Lower lobe of right lung (tissue), 2 donors: Measurements from ENCODE around the gene CDKL4. TPM values are rescaled to one million over a fixed set of nuclear protein-coding genes. Genes with fewer than 3 reads are reported as not detected.
"Not testable (repeated sequence)": the region's sequence is repeated elsewhere in the genome, so short reads cannot be mapped to it uniquely, and the experiment has no call there.

Source experiments
- ATAC-seq, 2 donors: fragments of 200-7000 bp; cut with Tn5 transposase; one replicate each; pipeline ENCODE4 v1.9.1; 2020 to 2022; ENCODE audit warnings: mild to moderate bottlenecking in 2 of 2, moderate library complexity in 2 of 2
- DNase-seq: peaks from one replicate; pipeline ENCODE4 v3.0.0-alpha.2; 2020
- H3K27ac ChIP-seq: fragments of 200-600 bp; one replicate; pipeline ENCODE4 v1.8.0; 2022
- H3K27me3 ChIP-seq: fragments of 200-600 bp; one replicate; pipeline ENCODE4 v1.8.0; 2022; ENCODE audit warnings: low read depth
- H3K36me3 ChIP-seq: fragments of 200-600 bp; one replicate; pipeline ENCODE4 v1.8.0; 2022; ENCODE audit warnings: mild to moderate bottlenecking
- H3K4me1 ChIP-seq: fragments of 200-600 bp; one replicate; pipeline ENCODE4 v1.8.0; 2022
- H3K4me3 ChIP-seq: fragments of 200-600 bp; one replicate; pipeline ENCODE4 v1.8.0; 2022; ENCODE audit warnings: mild to moderate bottlenecking
- H3K9me3 ChIP-seq: fragments of 200-600 bp; one replicate; pipeline ENCODE4 v1.8.0; 2022
- intact Hi-C: fragments of 100-400 bp; cut with DNase I; formaldehyde crosslinking; loops from one replicate; pipeline ENCODE4 v1.11.0; 2022
- total RNA-seq: library from RNA; stranded (reverse); fragmentation: NEBNext Ultra II Directional; extraction: Animal tissue kit (Norgen Biotek cat#: 25700); gene quantifications from one replicate; pipeline ENCODE4 v1.2.1, GENCODE V29; 2021
- TF ChIP-seq, protein P1 (sequence below): fragments of 200-600 bp; IDR thresholded peaks from one replicate; pipeline ENCODE4 v1.8.0; 2022; ENCODE audit warnings: antibody characterized with exemption, mild to moderate bottlenecking
- donor health status: DM: no; HTN: yes; CAD: no; lungs with severe emphysema.

The CDKL4 gene
- total RNA-seq, 1 donor from 2014 or later, result 1.7 TPM

DNA sequence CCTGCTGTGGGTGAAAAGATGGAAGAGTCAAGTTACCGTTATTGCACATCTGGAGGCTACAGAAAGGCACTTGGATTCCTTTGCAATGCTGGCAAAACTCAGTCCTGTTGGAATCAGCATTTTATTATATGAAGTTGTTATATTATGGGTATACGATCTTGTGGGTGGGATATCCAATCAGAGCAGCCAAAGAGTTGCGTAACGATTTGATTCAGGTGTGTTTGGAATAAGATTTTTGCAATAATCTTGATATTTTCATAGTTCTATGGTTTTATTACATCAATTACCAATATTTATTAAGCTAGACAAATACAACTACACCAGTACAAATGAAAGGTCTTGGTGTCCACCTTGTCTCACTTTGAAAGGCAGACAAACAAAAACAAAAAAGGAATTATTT lies 65.0 kb downstream of the CDKL4 start:
- DNase-seq (no peak), ATAC-seq (no peak)
- TF ChIP-seq, protein P1, sequence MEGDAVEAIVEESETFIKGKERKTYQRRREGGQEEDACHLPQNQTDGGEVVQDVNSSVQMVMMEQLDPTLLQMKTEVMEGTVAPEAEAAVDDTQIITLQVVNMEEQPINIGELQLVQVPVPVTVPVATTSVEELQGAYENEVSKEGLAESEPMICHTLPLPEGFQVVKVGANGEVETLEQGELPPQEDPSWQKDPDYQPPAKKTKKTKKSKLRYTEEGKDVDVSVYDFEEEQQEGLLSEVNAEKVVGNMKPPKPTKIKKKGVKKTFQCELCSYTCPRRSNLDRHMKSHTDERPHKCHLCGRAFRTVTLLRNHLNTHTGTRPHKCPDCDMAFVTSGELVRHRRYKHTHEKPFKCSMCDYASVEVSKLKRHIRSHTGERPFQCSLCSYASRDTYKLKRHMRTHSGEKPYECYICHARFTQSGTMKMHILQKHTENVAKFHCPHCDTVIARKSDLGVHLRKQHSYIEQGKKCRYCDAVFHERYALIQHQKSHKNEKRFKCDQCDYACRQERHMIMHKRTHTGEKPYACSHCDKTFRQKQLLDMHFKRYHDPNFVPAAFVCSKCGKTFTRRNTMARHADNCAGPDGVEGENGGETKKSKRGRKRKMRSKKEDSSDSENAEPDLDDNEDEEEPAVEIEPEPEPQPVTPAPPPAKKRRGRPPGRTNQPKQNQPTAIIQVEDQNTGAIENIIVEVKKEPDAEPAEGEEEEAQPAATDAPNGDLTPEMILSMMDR, result no peak
- no peak overlapping the region for H3K4me3 ChIP-seq
- H3K4me1 ChIP-seq, result no peaks in the 10 kb centered on the region
- H3K27me3 ChIP-seq, result no peaks in the 10 kb centered on the region
- H3K27ac ChIP-seq, result no peak overlapping the region
- intact Hi-C loops, result no loop called here
- no peaks in the 10 kb centered on the region for H3K36me3 ChIP-seq
- no peaks in the 10 kb centered on the region for H3K9me3 ChIP-seq

DNA sequence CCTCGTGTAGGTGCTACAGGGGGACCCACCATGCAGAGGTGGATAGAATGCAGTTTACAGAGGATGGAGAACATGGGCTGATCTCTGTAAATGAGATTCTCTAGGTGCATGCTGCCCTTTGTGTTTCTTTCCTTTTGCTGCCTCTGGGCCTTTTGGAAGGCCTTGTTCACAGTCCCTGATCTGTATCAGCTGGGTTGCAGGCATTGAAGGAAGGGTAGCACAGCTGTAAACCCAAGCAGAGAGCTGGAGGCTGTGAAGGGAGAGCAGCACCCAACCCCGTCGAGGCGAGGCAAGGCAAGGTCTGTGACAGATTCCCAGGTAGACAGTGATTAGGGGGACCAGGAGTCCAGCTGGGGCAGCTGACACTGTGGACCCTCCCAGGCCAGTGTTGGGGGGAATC lies 66.8 kb downstream of the CDKL4 start:
- Histone ChIP-seq H3K36me3 (no peaks in the 10 kb centered on the region), H3K9me3 (no peaks in the 10 kb centered on the region), H3K27ac (no peak overlapping the region), H3K27me3 (no peaks in the 10 kb centered on the region), H3K4me3 (no peak overlapping the region), H3K4me1 (no peaks in the 10 kb centered on the region)
- no peak for ATAC-seq
- TF ChIP-seq, protein P1, result no peak
- intact Hi-C loops, result no loop called here
- no peak for DNase-seq

DNA sequence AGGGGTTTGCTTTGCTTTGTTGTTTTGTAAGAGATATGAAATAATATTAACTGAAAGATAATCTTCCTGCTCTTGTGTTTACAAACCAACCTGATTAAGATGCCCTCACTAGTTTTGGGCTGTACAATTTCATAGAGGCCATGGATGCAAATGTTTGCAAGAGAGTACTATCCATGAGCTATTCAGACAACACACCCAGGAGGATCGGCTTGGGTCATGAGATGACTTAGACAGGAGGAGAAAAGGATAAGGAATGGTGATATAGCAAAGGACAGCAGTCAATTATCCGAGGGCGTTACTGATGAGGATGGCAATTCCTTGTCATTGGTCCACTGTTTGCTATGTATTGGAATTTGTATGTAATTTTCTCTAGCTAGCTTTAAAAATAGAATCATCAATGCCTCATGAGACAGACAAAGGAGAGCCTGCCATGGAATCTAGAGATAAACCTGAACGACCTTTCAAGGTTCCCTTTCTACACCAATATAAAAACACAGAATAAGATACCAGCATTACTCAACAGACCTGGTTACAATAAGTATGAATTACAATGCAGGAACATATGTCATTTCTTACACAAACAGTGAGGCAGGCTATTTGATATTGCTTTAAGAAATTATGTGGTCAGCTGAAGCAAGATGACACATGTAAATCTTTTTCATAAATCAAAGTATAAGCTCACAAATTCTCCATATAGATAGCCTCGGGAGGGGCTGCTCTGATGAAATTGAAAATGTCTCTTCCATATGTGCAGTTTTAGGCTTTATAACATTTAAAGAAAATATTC lies 68.6 kb downstream of the CDKL4 start:
- TF ChIP-seq, protein P1, result no peak
- Histone ChIP-seq H3K27me3 (no peaks in the 10 kb centered on the region), H3K9me3 (no peaks in the 10 kb centered on the region), H3K4me3 (no peak overlapping the region), H3K36me3 (no peaks in the 10 kb centered on the region), H3K4me1 (no peaks in the 10 kb centered on the region), H3K27ac (no peak overlapping the region)
- ATAC-seq (no peak), DNase-seq (no peak)
- intact Hi-C loops, result no loop called here

DNA sequence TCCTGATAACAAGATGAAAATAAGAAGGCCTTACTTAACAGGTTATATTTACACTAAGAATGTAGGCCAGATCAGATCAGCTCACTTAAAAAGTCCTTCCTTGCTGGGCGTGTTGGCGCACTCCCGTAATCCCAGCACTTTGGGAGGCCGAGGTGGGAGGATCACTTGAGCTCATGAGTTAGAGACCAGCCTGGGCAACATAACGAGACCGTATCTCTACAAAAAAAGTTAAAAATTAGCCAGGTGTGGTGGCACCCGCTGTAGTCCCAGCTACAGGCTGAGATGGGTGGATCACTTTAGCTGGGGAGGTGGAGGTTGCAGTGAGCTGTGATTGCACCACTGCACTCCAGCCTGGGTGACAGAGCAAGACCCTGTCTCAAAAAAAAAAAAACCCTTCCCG lies 69.7 kb downstream of the CDKL4 start:
- intact Hi-C loops, result no loop called here
- ATAC-seq (no peak), DNase-seq (no peak)
- TF ChIP-seq, protein P1, result no peak
- Histone ChIP-seq H3K9me3 (no peaks in the 10 kb centered on the region), H3K36me3 (no peaks in the 10 kb centered on the region), H3K4me1 (no peaks in the 10 kb centered on the region), H3K27me3 (no peaks in the 10 kb centered on the region), H3K4me3 (no peak overlapping the region), H3K27ac (no peak overlapping the region)

DNA sequence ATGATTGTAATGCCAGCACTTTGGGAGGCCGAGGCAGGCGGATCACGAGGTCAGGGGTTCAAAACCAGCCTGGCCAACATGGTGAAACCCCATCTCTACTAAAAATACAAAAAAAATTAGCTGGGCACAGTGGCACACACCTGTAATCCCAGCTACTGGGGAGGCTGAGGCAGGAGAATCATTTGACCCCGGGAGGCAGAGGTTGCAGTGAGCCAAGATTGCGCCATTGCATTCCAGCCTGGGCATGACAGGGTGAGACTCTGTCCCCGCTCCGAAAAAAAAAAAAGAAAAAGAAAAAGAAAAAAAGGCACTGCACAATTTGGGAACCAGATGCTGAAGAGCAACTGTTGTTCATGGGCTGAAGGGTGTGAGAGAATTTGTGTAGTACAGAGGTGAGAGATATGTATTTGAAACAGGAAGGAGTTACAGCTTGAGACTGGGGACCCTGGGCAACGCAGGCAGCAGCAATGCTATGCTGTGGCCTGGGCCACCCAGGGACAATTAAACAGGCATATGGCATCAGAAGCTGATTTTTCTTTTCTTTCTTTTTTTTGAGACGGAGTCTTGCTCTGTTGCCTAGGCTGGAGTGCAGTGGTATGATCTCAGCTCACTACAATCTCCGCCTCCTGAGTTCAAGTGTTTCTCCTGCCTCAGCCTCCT lies 71.6 kb downstream of the CDKL4 start:
- H3K27me3 ChIP-seq, H3K36me3 ChIP-seq, DNase-seq, H3K27ac ChIP-seq, ATAC-seq, H3K4me1 ChIP-seq, intact Hi-C loops, H3K4me3 ChIP-seq, H3K9me3 ChIP-seq: not testable (repeated sequence)

DNA sequence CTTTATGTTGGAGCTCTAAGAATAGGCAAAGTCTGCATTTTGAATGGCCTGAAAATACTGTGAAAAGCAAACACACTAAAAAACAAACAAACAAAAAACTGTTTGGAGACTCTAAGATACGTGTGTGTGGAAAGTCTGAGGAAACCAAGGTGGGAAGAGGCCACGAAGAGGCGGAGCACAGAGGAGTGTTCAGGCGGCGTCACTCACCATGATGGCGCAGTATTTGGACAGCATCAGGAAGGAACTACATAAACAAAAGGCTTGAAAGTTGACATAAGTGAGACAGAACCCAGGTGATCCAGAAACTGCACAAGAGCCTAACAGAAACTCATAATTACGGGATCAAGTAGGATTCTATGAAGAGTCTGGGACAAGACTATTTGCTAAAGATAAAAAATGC lies 72.1 kb downstream of the CDKL4 start:
- TF ChIP-seq, protein P1, result no peak
- H3K4me3 ChIP-seq, result no peak overlapping the region
- ATAC-seq (no peak), DNase-seq (no peak)
- H3K9me3 ChIP-seq, result no peaks in the 10 kb centered on the region
- no peaks in the 10 kb centered on the region for H3K36me3 ChIP-seq
- intact Hi-C loops, result no loop called here
- no peaks in the 10 kb centered on the region for H3K4me1 ChIP-seq
- no peaks in the 10 kb centered on the region for H3K27me3 ChIP-seq
- H3K27ac ChIP-seq, result no peak overlapping the region
